ENCODE data around the gene CRISPLD2. TPM values are rescaled to one million over a fixed set of nuclear protein-coding genes. Genes with fewer than 3 reads are reported as not detected.
A peak's percentile ranks its signal among the peaks of the same experiment; 100 is the strongest.

The CRISPLD2 gene
- total RNA-seq, 4 donors from 2014 or later = 174 to 411 (median 219) TPM

GRCh38 chr16:84804326-84804725 is 15.5 kb upstream of the CRISPLD2 start:
- TF ChIP-seq CTCF (IDR thresholded peaks at IDR 0.05) (no peak), POLR2A (IDR thresholded peaks at IDR 0.05) (no peak), EP300 (IDR thresholded peaks at IDR 0.05) (no peak), POLR2AphosphoS5 (IDR thresholded peaks at IDR 0.05) (no peak)
- 89 to 92% methylated on average over 4 to 6 of the region's 10 CpGs for WGBS, 2 donors (ENCODE audit: low coverage in 1 of 2)

GRCh38 chr16:84806256-84806889 is 13.4 kb upstream of the CRISPLD2 start:
- TF ChIP-seq POLR2AphosphoS5 (IDR thresholded peaks at IDR 0.05) (no peak), EP300 (IDR thresholded peaks at IDR 0.05) (no peak), POLR2A (IDR thresholded peaks at IDR 0.05) (no peak), CTCF (IDR thresholded peaks at IDR 0.05) (no peak)
- H3K36me3 ChIP-seq = no peaks in the 10 kb centered on the region
- no peaks in the 10 kb centered on the region for H3K27me3 ChIP-seq
- WGBS, 2 donors (ENCODE audit: low coverage in 1 of 2) = 52 to 77% methylated on average over 4 to 10 of the region's 26 CpGs
- peak; percentile 54 for ATAC-seq
- peaks cover 0 to 18% (median 0%) of the 10 kb centered on the region in 3 donors for H3K4me1 ChIP-seq
- H3K27ac ChIP-seq = peak overlapping the region in 1 of 4 donors; percentile 47
- peak overlapping the region in 1 of 2 donors; percentile 2 for H3K4me3 ChIP-seq
- no peaks in the 10 kb centered on the region for H3K9me3 ChIP-seq

More at GRCh38 chr16:84804326-84804725, 15.5 kb upstream of the CRISPLD2 start:
- no peak for ATAC-seq
- Histone ChIP-seq H3K4me3 (no peak overlapping the region), H3K4me1 (peaks cover 0 to 8% (median 0%) of the 10 kb centered on the region in 3 donors), H3K36me3 (no peaks in the 10 kb centered on the region), H3K27ac (no peak overlapping the region), H3K27me3 (no peaks in the 10 kb centered on the region), H3K9me3 (no peaks in the 10 kb centered on the region)

GRCh38 chr16:84806890-84807258 is 12.9 kb upstream of the CRISPLD2 start:
- H3K4me1 ChIP-seq = peaks cover 0 to 18% (median 0%) of the 10 kb centered on the region in 3 donors
- H3K4me3 ChIP-seq = no peak overlapping the region
- TF ChIP-seq POLR2AphosphoS5 (IDR thresholded peaks at IDR 0.05) (no peak), POLR2A (IDR thresholded peaks at IDR 0.05) (no peak), CTCF (IDR thresholded peaks at IDR 0.05) (no peak), EP300 (IDR thresholded peaks at IDR 0.05) (no peak)
- 96% methylated on average over 4 of the region's 10 CpGs; no CpG with 5 or more reads in 1 of the 2 donors for WGBS, 2 donors (ENCODE audit: low coverage in 1 of 2)
- H3K27ac ChIP-seq = peak overlapping the region in 1 of 4 donors; percentile 47
- no peaks in the 10 kb centered on the region for H3K27me3 ChIP-seq
- no peaks in the 10 kb centered on the region for H3K9me3 ChIP-seq
- ATAC-seq = no peak
- no peaks in the 10 kb centered on the region for H3K36me3 ChIP-seq

DNA sequence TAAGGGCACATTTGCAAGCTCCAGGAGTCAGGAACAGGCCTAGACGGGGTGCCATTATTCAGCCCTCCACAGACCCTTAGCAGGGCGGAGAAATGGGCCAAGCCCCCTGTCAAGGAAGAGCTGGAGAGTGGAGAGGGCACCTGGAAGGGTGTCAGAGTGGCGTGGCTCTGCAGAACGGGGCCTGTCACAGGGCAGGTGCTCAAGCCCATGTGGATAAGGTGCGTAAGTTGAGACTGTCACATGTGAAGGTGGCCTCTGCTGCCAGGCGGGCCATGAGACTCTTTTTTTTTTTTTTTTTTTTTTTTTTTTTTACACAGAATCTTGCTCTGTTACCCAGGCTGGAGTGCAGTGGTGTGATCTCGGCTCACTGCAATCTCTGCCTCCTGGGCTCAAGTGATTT is 12.0 kb upstream of the CRISPLD2 start:
- Histone ChIP-seq H3K36me3 (no peaks in the 10 kb centered on the region), H3K27me3 (no peaks in the 10 kb centered on the region), H3K27ac (no peak overlapping the region), H3K4me1 (peaks cover 0 to 18% (median 0%) of the 10 kb centered on the region in 3 donors), H3K9me3 (no peaks in the 10 kb centered on the region), H3K4me3 (no peak overlapping the region)
- ATAC-seq = no peak
- WGBS, 2 donors (ENCODE audit: low coverage in 1 of 2) = 89% methylated on average over 5 of the region's 7 CpGs; no CpG with 5 or more reads in 1 of the 2 donors
- TF ChIP-seq EP300 (IDR thresholded peaks at IDR 0.05) (no peak), CTCF (IDR thresholded peaks at IDR 0.05) (no peak), POLR2A (IDR thresholded peaks at IDR 0.05) (no peak), POLR2AphosphoS5 (IDR thresholded peaks at IDR 0.05) (no peak)

DNA sequence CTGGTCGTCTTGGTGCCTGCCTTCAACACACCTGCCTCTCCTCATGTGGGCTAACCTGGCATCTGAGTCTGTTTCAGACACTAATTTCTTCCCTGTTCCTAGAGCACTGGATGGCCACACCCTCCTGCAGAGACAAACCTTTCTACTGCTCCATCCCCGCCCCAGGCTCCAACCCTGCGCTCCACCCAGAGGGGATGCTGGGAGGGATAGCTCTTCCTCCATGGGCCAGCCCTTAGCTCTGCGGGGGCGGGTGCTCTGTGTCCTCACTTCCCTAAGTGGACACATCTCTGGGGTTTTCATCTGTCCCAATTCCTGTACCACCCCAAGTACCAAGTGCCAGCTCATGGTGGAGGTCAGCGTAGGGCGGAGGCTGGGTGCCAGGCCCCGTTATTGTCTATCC is 11.0 kb upstream of the CRISPLD2 start:
- ATAC-seq = no peak
- H3K9me3 ChIP-seq = no peaks in the 10 kb centered on the region
- no peak overlapping the region for H3K4me3 ChIP-seq
- TF ChIP-seq POLR2A (IDR thresholded peaks at IDR 0.05) (no peak), CTCF (IDR thresholded peaks at IDR 0.05) (no peak), POLR2AphosphoS5 (IDR thresholded peaks at IDR 0.05) (no peak), EP300 (IDR thresholded peaks at IDR 0.05) (no peak)
- WGBS, 2 donors (ENCODE audit: low coverage in 1 of 2) = 59 to 83% methylated on average over 3 to 4 of the region's 8 CpGs
- H3K27me3 ChIP-seq = no peaks in the 10 kb centered on the region
- H3K36me3 ChIP-seq = no peaks in the 10 kb centered on the region
- H3K27ac ChIP-seq = no peak overlapping the region
- peaks cover 0 to 18% (median 0%) of the 10 kb centered on the region in 3 donors for H3K4me1 ChIP-seq
